Activated T-cell treated with anti-CD3 and anti-CD28 coated beads for 24 hours (primary cell): Measurements from ENCODE around the gene PTGIS.

Experiments used
- DNase-seq: peaks from one replicate; pipeline ENCODE4 v3.0.0-alpha.2; 2020; ENCODE audit warnings: low read depth

PTGIS gene

DNA sequence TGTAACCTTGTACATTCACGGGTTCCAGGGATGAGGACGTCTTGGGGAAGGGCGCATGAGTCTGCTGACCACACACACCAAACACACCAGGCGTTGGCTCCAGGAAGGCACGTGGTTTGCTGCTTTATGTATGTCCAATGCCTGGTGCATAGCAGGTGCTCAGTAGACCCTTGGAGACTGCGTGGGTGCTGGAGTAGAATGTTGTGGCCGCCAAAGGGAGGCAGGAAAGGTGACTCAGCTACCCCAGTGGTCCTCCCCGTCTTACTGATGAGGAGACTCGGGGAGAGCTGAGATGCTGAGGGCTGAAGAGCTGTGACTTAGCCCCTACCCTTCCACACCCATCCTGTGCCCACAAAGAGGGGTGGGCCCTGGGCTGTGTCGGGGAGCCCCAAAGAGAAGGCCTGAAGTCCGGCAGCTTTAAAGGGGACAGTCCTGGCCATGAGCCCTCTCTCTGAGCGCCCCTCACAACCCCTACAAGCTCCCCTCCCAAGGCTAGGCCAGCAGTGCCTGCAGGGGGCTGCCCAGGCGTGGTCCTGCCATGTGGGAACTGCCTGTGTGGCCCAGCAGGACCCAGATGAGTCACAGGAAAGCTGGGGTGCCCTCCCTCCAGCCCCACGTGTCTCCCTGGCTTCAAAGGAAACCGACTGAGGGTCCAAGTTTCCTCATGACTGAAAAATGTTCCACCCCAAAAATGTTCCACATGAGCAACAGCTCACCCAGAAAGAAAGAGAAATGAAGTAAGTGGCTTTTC is 28.0 kb upstream of the PTGIS start:
- DNase-seq = peak; percentile 68

- DNase-seq = no peak
Measured at GRCh38 chr20:49595346-49595745, 27.4 kb upstream of the PTGIS start.

DNA sequence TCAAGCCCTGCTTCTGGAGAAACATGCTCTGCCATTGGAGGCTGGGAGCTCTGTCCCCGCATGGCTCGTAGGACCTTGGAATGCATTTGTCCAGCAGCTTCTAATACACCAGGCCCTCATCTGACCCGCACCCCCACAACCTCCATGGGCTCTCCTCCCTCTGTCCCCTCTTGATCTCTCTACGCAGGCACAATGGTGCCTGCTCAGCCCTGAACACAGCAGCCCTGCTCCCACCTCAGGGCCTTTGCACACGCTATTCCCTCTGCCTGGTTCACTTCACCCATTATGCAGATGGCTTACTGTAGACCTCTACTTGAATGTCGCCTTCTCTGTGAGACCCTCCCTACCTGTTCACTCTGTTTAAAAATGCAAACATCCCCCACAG is 27.0 kb upstream of the PTGIS start:
- DNase-seq = no peak

DNA sequence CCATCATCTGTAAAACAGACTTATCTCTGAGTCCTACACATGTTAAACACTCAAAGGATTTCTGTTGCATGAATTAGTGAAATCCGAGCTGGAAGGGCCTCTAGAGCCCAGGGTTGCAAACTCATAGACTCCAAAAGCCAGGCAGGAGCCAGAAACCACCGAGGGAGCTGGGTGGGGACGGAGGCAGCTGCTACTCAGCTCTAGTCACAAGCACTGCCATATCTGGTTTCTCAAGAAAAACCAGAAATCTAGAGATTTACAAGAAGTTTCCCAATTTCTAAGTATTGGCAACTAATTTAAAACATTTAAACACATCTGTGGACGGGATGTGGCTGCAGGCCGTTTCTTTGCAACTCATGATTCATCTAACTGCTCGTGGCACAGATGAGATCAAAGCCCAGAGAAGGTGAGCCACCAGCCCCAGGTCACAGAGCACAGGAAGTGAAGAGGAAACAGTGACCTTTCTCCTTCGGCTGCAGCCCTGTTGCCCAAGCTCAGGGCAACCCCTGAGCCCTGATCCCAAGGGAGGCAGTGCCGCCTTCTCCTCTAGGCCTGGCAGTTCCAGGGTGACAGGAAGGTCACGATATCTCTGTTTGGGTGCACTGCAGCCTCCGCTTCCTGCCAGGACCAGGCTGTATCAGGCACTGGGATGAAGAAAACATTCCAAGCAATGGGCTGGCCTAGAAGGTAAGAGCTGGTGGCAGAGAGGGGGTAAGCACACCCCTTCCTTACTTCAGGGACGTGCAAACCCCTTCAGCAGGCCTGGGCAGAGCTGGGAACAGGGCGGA is 26.4 kb upstream of the PTGIS start:
- peak; percentile 57 for DNase-seq

- no peak for DNase-seq
Measured at GRCh38 chr20:49593466-49594142, 25.7 kb upstream of the PTGIS start.

- DNase-seq = no peak
Measured at GRCh38 chr20:49592120-49592519, 24.2 kb upstream of the PTGIS start.

DNA sequence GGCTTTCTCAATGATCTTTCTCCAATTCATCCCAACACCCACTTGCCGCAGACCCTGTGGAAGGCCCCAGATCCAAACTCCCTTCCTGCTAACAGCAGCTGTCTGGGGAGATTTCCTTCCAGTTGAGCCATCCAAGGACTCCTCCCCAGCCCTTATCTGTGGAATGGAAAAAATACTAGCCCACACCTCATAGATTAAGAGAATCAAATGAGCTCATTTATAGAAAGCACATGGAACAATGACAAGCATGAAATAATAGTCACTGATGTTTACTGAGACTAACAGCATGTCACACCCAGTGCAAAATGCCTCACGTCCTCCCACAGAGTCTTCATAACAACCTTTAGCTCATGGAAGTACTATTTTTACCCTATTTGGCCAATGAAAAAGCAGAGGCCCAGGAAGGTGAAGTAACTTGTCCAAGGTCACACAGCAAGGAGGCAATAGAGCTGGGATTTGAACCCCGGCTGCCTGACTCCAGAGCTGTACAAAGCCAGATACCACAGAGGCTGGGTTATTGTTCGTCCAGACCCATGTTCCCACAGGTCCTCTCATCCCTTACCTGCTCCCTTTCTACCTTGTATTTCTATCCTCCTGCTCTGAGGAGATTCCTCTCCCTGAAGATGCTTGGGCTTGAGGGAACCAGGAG is 23.4 kb upstream of the PTGIS start:
- DNase-seq = no peak

DNA sequence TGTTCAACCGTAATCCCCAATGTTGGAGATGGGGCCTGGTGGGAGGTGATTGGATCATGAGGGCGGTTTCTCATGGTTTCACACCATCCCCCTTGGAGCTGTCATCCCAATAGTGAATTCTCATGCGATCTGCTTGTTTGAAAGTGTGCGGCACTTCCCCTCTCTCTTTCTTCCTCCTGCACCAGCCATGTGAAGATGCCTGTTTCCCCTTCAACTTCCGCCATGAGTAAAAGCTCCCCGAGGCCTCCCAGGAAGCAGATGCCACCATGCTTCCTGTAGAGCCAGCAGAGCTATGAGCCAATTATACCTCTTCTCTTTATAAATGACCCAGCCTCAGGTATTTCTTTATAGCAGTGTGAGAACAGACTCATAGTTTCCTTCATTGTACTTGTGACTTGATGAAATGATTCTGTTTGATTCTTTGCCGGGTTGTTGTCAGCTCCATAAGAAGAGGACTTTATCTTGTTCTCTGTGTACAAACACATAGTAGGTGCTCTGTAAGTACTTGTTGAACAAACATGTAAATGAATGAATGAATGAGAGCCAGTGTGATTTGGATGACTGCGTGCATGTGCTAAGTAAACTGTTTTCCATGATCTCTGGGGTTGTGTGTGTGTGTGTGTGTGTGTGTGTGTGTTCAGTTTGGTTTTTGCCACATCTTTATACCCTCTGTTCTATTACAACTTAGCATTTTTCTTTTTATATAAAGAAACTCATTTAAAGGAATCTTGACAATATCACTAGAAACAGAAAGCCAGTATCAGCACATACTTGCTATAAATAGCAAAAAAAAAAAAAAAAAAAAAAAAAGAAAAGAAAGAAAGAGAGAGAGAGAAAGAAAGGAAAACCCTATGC is 22.5 kb upstream of the PTGIS start:
- no peak for DNase-seq

- no peak for DNase-seq
Measured at GRCh38 chr20:49589747-49590146, 21.8 kb upstream of the PTGIS start.

DNA sequence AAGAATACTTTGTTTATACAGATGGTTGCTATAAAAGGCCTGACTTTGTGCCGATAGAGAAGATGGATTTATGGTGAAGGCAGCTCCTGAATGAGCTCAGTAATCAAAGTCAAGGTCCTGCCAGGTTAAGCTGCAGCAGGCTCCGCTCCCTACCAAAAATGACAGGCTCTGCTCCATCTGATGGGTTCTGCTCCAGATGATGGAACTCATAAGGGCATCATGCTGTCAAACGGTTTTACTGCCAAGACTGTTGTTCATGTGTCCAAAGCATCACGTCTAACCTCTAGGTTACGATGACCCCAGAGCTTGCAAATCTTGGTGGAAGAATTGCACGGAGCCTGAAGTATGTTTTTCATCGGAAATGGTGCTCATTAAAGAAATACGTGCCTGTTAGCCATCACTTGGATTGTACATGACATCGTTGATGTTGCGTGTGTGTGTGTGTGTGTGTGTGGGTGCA is 19.2 kb upstream of the PTGIS start:
- DNase-seq = no peak

- DNase-seq = no peak
Measured at GRCh38 chr20:49585585-49586245, 17.8 kb upstream of the PTGIS start.

DNA sequence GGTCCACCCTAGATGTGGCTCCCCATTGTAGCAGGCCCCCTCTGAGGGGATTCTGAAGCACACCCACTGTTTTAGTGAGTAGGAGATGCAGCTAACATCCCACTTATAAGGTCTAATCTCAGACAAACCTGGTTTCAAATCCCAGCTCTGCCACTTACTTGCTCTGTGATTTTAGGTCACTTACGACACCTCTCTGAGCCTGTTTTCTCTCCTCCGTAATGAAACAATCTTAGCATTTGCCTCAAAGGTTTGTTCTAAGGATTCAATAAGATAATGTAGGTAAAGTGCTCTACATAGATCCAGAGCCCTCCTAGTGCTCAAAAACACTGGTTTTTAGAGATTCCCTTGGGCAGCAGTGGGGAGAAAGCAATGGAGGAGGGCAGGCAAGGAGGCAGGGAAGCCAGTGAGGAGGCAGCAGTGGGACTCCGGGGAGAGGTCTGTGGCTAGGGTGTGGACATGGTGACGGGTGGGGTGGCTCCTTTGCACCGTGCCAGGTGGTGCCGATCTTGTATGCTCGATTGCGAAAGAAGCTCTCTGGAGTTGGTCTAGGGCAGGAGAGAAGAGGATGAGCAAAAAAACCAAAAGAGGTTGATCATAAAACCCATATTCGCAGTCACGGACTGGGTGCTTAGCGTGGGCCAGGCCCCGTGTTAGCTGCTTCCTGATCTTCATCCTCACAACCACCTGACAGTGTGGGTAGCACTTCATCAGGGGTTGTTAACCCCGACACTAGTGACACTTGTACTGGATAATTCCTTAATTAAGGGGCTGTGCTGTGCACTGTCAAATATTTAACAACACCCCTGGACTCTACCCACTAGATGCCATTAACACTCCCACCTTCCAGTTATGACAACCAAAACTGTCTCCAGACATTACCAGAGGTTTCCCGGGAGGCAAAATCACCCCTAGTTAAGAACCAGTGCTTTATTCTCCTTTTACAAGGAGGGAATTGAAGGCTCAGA is 16.8 kb upstream of the PTGIS start:
- no peak for DNase-seq

- no peak for DNase-seq
Measured at GRCh38 chr20:49583669-49584417, 15.9 kb upstream of the PTGIS start.

- DNase-seq = no peak
Measured at GRCh38 chr20:49583343-49583668, 15.4 kb upstream of the PTGIS start.

DNA sequence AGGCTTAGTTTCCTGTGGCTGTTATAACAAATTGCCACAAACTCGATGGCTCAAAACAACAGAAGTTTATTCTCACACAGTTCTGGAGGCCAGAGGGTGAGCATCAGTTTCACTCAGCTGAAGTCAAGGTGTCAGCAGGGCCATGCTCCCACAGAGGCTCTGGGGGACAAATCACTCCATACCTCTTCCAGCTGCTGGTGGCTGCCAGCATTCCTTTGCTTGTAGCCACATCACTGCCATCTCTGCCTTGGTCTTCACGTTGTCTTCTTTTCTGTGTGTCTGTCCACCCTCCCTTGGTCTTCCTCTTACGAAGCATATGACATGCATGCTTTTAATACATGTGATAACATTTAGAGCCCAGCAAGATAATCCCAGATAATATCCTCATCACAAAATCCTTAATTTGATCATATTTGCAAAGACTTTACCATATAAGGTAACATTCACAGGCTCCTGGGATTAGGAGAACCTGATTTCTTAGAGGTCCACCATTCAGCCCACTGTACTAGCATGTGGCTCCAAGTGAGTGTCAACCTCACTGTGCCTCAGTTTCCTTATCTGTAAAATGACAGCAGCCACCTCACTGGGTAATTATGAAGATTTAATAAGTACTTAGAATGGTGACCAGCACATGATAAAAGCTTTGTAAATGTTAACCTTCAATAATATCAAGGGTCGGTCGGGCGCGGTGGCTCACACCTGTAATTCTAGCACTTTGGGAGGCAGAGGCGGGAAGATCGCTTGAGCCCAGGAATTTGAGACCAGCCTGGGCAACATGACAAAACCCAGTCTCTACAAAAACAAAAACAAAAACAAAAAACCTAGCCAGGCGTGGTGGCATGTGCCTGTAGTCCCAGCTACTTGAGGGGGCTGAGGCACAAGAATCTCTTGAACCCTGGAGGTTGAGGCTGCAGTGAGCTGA is 14.7 kb upstream of the PTGIS start:
- no peak for DNase-seq

DNA sequence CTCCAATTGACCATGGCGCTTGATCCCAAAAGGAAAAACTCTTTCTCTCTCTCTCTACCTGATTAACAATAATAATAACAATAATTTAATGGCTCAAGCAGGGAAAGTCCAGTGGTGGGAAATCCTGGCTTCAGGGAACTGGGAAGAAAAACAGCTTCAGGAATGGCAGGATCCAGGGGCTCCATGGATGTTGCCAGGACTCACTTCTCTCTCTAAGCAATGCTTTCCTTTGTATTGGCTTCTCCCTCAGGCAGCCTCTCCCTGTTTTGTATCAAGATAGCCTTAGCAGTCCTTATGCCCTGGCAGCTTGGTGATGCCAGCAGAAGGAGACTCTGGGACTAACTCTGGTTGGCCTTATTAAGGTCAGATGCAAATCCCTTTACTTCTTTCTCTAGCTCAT is 13.5 kb upstream of the PTGIS start:
- DNase-seq = no peak

GRCh38 chr20:49580813-49581174 is 12.9 kb upstream of the PTGIS start:
- DNase-seq = no peak
